Hepatocyte (in vitro differentiated cells): ENCODE data around the gene SOSTDC1. TPM values are rescaled to one million over a fixed set of nuclear protein-coding genes. Genes with fewer than 3 reads are reported as not detected.

Experiments used
- DNase-seq: peaks from one replicate; pipeline ENCODE4 v3.0.0-alpha.2; 2016; ENCODE audit warnings: low spot score
- H2AFZ ChIP-seq: fragments of 200-600 bp; sonication (generic); 2 replicates; pipeline ENCODE4 v1.6.0; 2016; ENCODE audit warnings: antibody characterized with exemption, mild to moderate bottlenecking
- H3K27ac ChIP-seq: fragments of 200-600 bp; sonication (generic); 2 replicates; pipeline ENCODE4 v1.5.1; 2016; ENCODE audit warnings: mild to moderate bottlenecking
- H3K27me3 ChIP-seq: fragments of 200-600 bp; sonication (generic); 2 replicates; pipeline ENCODE4 v1.6.1; 2016
- H3K36me3 ChIP-seq: fragments of 200-600 bp; sonication (generic); replicated peaks from 2 replicates; pipeline ENCODE4 v1.5.1; 2016; ENCODE audit warnings: low read depth; ENCODE audit not compliant: insufficient read depth
- H3K4me1 ChIP-seq: fragments of 200-600 bp; sonication (generic); 2 replicates; pipeline ENCODE4 v1.5.1; 2016; ENCODE audit warnings: mild to moderate bottlenecking, moderate library complexity; ENCODE audit not compliant: insufficient read depth
- H3K4me2 ChIP-seq: fragments of 200-600 bp; sonication (generic); 2 replicates; pipeline ENCODE4 v1.6.0; 2016
- H3K4me3 ChIP-seq: fragments of 200-600 bp; sonication (generic); 2 replicates; pipeline ENCODE4 v1.5.1; 2016; ENCODE audit warnings: mild to moderate bottlenecking
- H3K79me2 ChIP-seq: fragments of 200-600 bp; sonication (generic); 2 replicates; pipeline ENCODE4 v1.6.0; 2017; ENCODE audit warnings: mild to moderate bottlenecking
- H3K9me2 ChIP-seq: fragments of 200-600 bp; sonication (generic); replicated peaks from 2 replicates; pipeline ENCODE4 v1.6.0; 2017; ENCODE audit warnings: mild to moderate bottlenecking; ENCODE audit not compliant: insufficient read depth
- H3K9me3 ChIP-seq: fragments of 200-600 bp; sonication (generic); 2 replicates; pipeline ENCODE4 v1.5.1; 2016; ENCODE audit warnings: low read depth, mild to moderate bottlenecking
- H4K20me1 ChIP-seq: fragments of 200-600 bp; sonication (generic); 2 replicates; pipeline ENCODE4 v1.6.0; 2016; ENCODE audit warnings: mild to moderate bottlenecking; ENCODE audit not compliant: insufficient read depth, poor library complexity, severe bottlenecking
- EZH2 ChIP-seq: fragments of 200-600 bp; sonication (generic); IDR thresholded peaks from 2 replicates; pipeline ENCODE4 v1.6.1; 2016; ENCODE audit warnings: antibody characterized with exemption, mild to moderate bottlenecking, borderline replicate concordance
- EZH2phosphoT487 ChIP-seq: fragments of 200-600 bp; sonication (generic); IDR thresholded peaks from one replicate; pipeline ENCODE4 v1.6.1; 2018; ENCODE audit warnings: antibody characterized with exemption, mild to moderate bottlenecking, low read depth, moderate library complexity; ENCODE audit not compliant: unreplicated experiment, severe bottlenecking
- WGBS: methylation state at CpG from one replicate; pipeline ENCODE4 v1.1.6; 2016; ENCODE audit warnings: low lambda C conversion rate; ENCODE audit errors: missing lambda C conversion rate; 5-methylcytosine and 5-hydroxymethylcytosine counted together
- polyA plus RNA-seq: library from polyadenylated mRNA; unstranded; fragments of >200 nt; fragmentation: Nextera tagmentation; extraction: Ambion mirVana; gene quantifications from 2 replicates; pipeline ENCODE4 v1.2.1, GENCODE V29; 2016
- total RNA-seq: library from RNA; depleted of rRNA; stranded (reverse); fragments of >200 nt; gene quantifications from 2 replicates; pipeline ENCODE4 v1.2.3, GENCODE V29; 2014
- TF ChIP-seq, protein P1 (sequence below): fragments of 200-600 bp; sonication (generic); IDR thresholded peaks from 2 replicates; pipeline ENCODE4 v1.5.1; 2016; ENCODE audit warnings: antibody characterized with exemption, mild to moderate bottlenecking; ENCODE audit not compliant: poor library complexity

SOSTDC1 gene
- total and polyA plus RNA-seq, 2 experiments from 2014 or later: 38.5 to 71.5 TPM

DNA sequence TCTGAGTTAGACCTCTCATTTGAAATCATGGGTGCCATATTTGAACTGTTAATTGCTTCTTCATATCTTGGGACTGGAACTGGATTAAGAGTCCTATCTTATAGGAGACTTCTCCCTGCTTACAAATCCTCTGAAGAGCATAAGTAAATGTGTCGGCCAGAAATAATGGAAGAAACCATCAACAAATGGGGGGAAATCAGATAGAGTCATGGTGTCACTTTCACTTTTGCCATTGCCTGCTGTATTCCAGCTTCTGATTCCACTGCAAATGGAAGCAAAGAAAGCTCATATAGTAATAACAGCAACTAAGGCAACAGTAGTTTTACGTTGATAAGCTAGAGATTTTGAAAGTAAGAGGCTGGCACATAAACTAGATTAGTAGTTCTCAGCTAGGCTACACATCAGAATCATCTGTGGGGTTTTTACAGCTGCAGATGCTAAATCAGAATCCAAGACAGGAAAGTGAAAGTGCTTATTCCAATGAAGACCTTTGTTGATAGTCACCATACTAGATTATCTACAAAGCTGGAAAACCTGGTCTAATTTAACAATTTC lies 31.9 kb downstream of the SOSTDC1 start:
- Histone ChIP-seq H3K4me2 (no peak overlapping the region), H3K79me2 (no peaks in the 10 kb centered on the region)
- TF ChIP-seq EZH2 (no peak), EZH2phosphoT487 (no peak)
- TF ChIP-seq, protein P1, sequence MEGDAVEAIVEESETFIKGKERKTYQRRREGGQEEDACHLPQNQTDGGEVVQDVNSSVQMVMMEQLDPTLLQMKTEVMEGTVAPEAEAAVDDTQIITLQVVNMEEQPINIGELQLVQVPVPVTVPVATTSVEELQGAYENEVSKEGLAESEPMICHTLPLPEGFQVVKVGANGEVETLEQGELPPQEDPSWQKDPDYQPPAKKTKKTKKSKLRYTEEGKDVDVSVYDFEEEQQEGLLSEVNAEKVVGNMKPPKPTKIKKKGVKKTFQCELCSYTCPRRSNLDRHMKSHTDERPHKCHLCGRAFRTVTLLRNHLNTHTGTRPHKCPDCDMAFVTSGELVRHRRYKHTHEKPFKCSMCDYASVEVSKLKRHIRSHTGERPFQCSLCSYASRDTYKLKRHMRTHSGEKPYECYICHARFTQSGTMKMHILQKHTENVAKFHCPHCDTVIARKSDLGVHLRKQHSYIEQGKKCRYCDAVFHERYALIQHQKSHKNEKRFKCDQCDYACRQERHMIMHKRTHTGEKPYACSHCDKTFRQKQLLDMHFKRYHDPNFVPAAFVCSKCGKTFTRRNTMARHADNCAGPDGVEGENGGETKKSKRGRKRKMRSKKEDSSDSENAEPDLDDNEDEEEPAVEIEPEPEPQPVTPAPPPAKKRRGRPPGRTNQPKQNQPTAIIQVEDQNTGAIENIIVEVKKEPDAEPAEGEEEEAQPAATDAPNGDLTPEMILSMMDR: no peak

DNA sequence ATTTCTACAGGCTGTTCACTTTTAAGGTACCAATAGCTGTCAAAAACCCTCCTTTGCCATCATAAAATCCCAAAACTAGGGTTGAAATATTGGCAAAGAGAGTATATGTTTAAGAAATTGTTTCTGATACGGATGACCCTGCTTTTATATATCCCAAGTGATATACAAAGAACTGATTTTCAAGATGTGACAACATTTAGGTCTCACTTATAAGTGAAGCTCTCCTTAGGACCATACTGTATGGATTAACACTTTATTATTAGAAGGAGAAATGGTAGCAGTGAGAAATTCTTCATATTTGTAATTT lies 33.2 kb downstream of the SOSTDC1 start:
- Histone ChIP-seq H3K36me3 (no peaks in the 10 kb centered on the region), H3K9me3 (no peaks in the 10 kb centered on the region), H2AFZ (no peak overlapping the region), H3K27me3 (no peaks in the 10 kb centered on the region), H3K9me2 (no peaks in the 10 kb centered on the region), H3K27ac (no peak overlapping the region), H3K4me3 (no peak overlapping the region), H4K20me1 (no peaks in the 10 kb centered on the region), H3K79me2 (no peaks in the 10 kb centered on the region), H3K4me1 (no peaks in the 10 kb centered on the region), H3K4me2 (no peak overlapping the region)
- WGBS: 87% methylated on average over 1 of the region's 1 CpG
- DNase-seq: no peak
- no peak for TF ChIP-seq EZH2phosphoT487
- no peak for TF ChIP-seq EZH2
- TF ChIP-seq, protein P1: no peak

More for the DNA sequence above, 31.9 kb downstream of the SOSTDC1 start:
- 92% methylated on average over 2 of the region's 2 CpGs for WGBS
- Histone ChIP-seq H3K9me3 (no peaks in the 10 kb centered on the region), H4K20me1 (no peaks in the 10 kb centered on the region), H3K27me3 (no peaks in the 10 kb centered on the region), H3K4me3 (no peak overlapping the region), H3K9me2 (no peaks in the 10 kb centered on the region), H3K36me3 (no peaks in the 10 kb centered on the region), H3K27ac (no peak overlapping the region), H2AFZ (no peak overlapping the region), H3K4me1 (no peaks in the 10 kb centered on the region)
- DNase-seq: no peak

DNA sequence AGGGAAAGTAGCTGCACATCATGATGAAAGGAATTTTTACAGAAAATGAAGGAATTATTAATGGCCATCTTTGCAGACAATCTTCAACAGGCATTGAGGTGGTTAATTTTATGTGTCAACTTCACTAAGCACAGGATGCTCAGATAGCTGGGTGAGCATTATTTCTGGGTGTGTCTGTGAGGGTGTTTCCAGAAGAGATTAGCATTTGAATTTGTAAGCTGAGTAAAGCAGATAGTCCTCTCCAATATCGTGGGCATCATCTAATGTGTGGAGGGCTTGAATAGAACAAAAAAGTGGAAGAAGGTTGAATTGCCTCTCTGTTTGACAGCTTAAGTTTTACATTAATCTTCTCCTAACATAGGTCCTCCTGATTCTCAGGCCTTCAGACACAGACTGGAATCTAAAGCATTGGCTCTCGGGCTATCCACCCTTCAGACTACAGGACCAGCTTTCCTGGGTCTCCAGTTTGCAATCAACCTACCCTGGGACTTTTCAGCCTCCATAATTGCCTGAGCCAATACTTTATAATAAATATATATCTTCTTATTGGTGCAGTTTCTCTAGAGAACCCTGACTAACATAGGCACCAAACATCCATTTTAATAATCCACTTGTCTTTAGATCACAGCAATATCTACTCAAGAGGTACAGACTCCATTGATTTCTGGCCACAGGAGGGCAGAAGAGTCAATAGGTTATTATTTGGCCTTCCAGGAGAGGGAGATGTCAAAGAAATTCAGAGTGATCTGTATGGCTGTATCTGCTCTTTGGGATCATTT lies 33.7 kb downstream of the SOSTDC1 start:
- DNase-seq: peak; percentile 46

More for the DNA sequence above, 33.7 kb downstream of the SOSTDC1 start:
- no peaks in the 10 kb centered on the region for H3K36me3 ChIP-seq
- no peaks in the 10 kb centered on the region for H3K79me2 ChIP-seq
- no peak overlapping the region for H3K27ac ChIP-seq
- no peaks in the 10 kb centered on the region for H3K9me2 ChIP-seq
- H3K27me3 ChIP-seq: no peaks in the 10 kb centered on the region
- H4K20me1 ChIP-seq: no peaks in the 10 kb centered on the region
- H3K4me1 ChIP-seq: no peaks in the 10 kb centered on the region
- no peak overlapping the region for H3K4me3 ChIP-seq
- H2AFZ ChIP-seq: no peak overlapping the region
- TF ChIP-seq EZH2phosphoT487: no peak
- TF ChIP-seq, protein P1: peak; percentile 48
- H3K9me3 ChIP-seq: no peaks in the 10 kb centered on the region
- H3K4me2 ChIP-seq: no peak overlapping the region
- WGBS: 81% methylated on average over 2 of the region's 2 CpGs
